Measurements from ENCODE around the gene SLC4A5.

DNA sequence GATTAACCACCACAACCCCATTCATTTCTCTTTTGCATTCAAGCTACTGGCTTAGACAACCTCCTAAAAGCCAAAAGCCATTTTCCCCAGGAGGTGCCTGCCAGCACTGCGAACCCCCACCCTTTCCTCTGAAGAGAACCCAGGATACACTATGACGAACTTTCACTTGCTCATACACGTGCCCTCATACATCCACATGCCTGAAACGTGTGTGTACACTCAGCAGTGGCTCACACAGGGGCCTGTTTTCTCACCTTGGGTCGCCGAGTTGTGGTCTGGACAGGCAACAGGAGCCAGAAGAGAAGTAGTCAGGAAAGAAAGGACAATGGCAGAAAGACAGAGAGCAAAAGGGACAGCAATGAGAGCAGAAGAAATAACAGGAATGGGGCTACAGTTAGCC, 29.5 kb upstream of the SLC4A5 start:
- TF ChIP-seq, protein P1, sequence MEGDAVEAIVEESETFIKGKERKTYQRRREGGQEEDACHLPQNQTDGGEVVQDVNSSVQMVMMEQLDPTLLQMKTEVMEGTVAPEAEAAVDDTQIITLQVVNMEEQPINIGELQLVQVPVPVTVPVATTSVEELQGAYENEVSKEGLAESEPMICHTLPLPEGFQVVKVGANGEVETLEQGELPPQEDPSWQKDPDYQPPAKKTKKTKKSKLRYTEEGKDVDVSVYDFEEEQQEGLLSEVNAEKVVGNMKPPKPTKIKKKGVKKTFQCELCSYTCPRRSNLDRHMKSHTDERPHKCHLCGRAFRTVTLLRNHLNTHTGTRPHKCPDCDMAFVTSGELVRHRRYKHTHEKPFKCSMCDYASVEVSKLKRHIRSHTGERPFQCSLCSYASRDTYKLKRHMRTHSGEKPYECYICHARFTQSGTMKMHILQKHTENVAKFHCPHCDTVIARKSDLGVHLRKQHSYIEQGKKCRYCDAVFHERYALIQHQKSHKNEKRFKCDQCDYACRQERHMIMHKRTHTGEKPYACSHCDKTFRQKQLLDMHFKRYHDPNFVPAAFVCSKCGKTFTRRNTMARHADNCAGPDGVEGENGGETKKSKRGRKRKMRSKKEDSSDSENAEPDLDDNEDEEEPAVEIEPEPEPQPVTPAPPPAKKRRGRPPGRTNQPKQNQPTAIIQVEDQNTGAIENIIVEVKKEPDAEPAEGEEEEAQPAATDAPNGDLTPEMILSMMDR (IDR thresholded peaks at IDR 0.05), result no peak
- no peak for TF ChIP-seq POLR2A (IDR thresholded peaks at IDR 0.05)
